SU-DHL-6 (cell line): Measurements from ENCODE around the gene PON3.

Experiments
- EZH2phosphoT487 ChIP-seq: fragments of 200-600 bp; sonication (generic), shearing (Covaris generic); conservative IDR thresholded peaks from 2 replicates; pipeline ENCODE4 v1.6.1; 2018; ENCODE audit warnings: mild to moderate bottlenecking, antibody characterized with exemption, low read length, moderate library complexity, mixed read lengths
- TF ChIP-seq, protein P1 (sequence below): fragments of 200-600 bp; sonication (generic); IDR thresholded peaks from one replicate; pipeline ENCODE4 v1.5.1; 2017; ENCODE audit warnings: antibody characterized with exemption, mild to moderate bottlenecking, low read length, moderate library complexity; ENCODE audit not compliant: insufficient read depth, poor library complexity, severe bottlenecking

DNA sequence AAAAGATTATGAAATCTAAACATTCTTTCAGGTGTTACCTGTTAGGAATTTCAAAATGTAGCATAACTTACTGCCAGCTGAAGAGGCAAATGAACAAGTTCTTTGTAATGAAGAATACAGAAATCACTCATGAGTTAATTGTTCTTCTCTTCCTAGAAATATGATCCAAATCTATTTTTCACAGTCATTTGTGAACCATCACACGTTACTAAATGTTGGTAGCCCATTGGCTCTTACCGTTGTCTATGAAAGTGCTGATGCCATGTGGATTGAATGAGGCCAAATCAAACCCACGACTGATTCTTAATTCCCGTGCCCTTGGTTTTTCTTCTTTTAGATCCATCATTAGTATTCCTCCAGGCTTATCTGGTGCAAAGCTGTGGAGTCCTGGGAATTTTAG, 15.9 kb upstream of the PON3 start:
- TF ChIP-seq, protein P1, sequence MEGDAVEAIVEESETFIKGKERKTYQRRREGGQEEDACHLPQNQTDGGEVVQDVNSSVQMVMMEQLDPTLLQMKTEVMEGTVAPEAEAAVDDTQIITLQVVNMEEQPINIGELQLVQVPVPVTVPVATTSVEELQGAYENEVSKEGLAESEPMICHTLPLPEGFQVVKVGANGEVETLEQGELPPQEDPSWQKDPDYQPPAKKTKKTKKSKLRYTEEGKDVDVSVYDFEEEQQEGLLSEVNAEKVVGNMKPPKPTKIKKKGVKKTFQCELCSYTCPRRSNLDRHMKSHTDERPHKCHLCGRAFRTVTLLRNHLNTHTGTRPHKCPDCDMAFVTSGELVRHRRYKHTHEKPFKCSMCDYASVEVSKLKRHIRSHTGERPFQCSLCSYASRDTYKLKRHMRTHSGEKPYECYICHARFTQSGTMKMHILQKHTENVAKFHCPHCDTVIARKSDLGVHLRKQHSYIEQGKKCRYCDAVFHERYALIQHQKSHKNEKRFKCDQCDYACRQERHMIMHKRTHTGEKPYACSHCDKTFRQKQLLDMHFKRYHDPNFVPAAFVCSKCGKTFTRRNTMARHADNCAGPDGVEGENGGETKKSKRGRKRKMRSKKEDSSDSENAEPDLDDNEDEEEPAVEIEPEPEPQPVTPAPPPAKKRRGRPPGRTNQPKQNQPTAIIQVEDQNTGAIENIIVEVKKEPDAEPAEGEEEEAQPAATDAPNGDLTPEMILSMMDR, result no peak
- no peak for TF ChIP-seq EZH2phosphoT487
